Heart right ventricle (tissue), 16 donors: ENCODE measurements around the gene KIAA1671. TPM values are rescaled to one million over a fixed set of nuclear protein-coding genes. Genes with fewer than 3 reads are reported as not detected.

Source experiments
- ATAC-seq, 8 donors: fragments of 200-7000 bp; cut with Tn5 transposase; one replicate each; pipeline ENCODE4 v1.9.1; 2020; ENCODE audit warnings: mild to moderate bottlenecking in 8 of 8, moderate library complexity in 8 of 8, moderate number of reproducible peaks in 1 of 8
- DNase-seq, 2 donors: peaks; one replicate each; pipeline ENCODE4 v3.0.0-alpha.2; 2020
- H3K27ac ChIP-seq, 10 donors: fragments of 200-600 bp; sonication (generic) in 2 of 10; one replicate each; pipeline versions ENCODE4 v1.5.0 to v1.8.0; 2020 to 2022; ENCODE audit warnings: mild to moderate bottlenecking in 3 of 10
- H3K27me3 ChIP-seq, 7 donors: fragments of 200-600 bp; one replicate each; pipeline ENCODE4 v1.8.0; 2021 to 2022; ENCODE audit warnings: mild to moderate bottlenecking in 2 of 7
- H3K36me3 ChIP-seq, 9 donors: fragments of 200-600 bp; sonication (generic) in 1 of 9; one replicate each; pipeline versions ENCODE4 v1.5.0 to v1.8.0; 2020 to 2022; ENCODE audit warnings: mild to moderate bottlenecking in 2 of 9
- H3K4me1 ChIP-seq, 9 donors: fragments of 200-600 bp; sonication (generic) in 1 of 9; one replicate each; pipeline versions ENCODE4 v1.5.0 to v1.8.0; 2020 to 2022; ENCODE audit warnings: mild to moderate bottlenecking in 4 of 9
- H3K4me3 ChIP-seq, 10 donors: fragments of 200-600 bp; sonication (generic) in 2 of 10; one replicate each; pipeline versions ENCODE4 v1.5.0 to v1.8.0; 2020 to 2022; ENCODE audit warnings: mild to moderate bottlenecking in 7 of 10, moderate library complexity in 2 of 10
- H3K9me3 ChIP-seq, 11 donors: fragments of 200-600 bp in 10 of 11; sonication (generic) in 2 of 11; one replicate each; pipeline versions ENCODE4 v1.5.0 to v1.8.0; 2013 to 2022; ENCODE audit warnings: mild to moderate bottlenecking in 2 of 11, control low read depth in 1 of 11, moderate library complexity in 1 of 11
- WGBS, 2 donors: extraction: QIAGEN DNeasy Blood & Tissue Kit; methylation state at CpG; one replicate each; pipeline ENCODE4 v1.1.7; 2013; ENCODE audit warnings: inconsistent platforms in 1 of 2; 5-methylcytosine and 5-hydroxymethylcytosine counted together
- intact Hi-C, 10 donors: fragments of 100-400 bp; cut with DNase I; formaldehyde crosslinking; loops; one replicate each; pipeline versions ENCODE4 v1.11.1 to v1.14.2; 2022
- polyA plus RNA-seq, 2 donors: library from polyadenylated mRNA; stranded (reverse); fragments of 200-250 nt; gene quantifications; one replicate each; pipeline ENCODE4 v1.2.3, GENCODE V29; 2013
- total RNA-seq, 10 donors: library from RNA; stranded (reverse); fragmentation: NEBNext Ultra II Directional in 3 of 10; extraction: Animal tissue kit (Norgen Biotek cat#: 25700) in 3 of 10; gene quantifications; one replicate each; pipeline versions ENCODE4 v1.2.1 to v1.2.4, GENCODE V29; 2021 to 2023
- TF ChIP-seq, protein P1 (sequence below), 9 donors: fragments of 200-600 bp; sonication (generic) in 2 of 9; IDR thresholded peaks; one replicate each; pipeline versions ENCODE4 v1.5.0 to v1.8.0; 2021 to 2022; ENCODE audit warnings: antibody characterized with exemption in 9 of 9, mild to moderate bottlenecking in 5 of 9, moderate library complexity in 1 of 9
- donor health status: Arrhythmogenic right ventricular cardiomyopathy.
- donor health status: ischemic (EF 13 %, LVEDD 7.1; RV severe dilation, severe dysfunction).
- donor health status: healthy with polysubstance abuse.
- donor health status: DM: no; HTN: yes; CAD: no.
- donor health status: DM: no; HTN: no; CAD: no.
- donor health status: ischemic (EF 25% LVEDD 6.9; RV normal size, moderate dysfunction).
- donor health status: ischemic (EF 25% LVEDD 5.7; RV mildly dilated, moderate dysfunction).
- donor health status: healthy.
- donor health status: DM: yes; HTN: yes; CAD: no.
- donor health status: Ischemic cardiomyopathy.
- donor health status: ischemic (EF 35%, LVEDD 5.7; RV mildly dilated, moderate dysfunction).
- donor health status: nonischemic (EF 11% LVEDD 7.7; RV severe dilation, severe dysfunction).
- donor health status: DM: yes; HTN: yes; CAD: no.
- donor health status: PGD.
- donor health status: ischemic (EF 29% LVEDD 5.4; RV normal size, mild dysfunction).
- donor health status: nonischemic (EF 23%, LVEDD 6.1; RV moderate dilation, normal function).

Gene KIAA1671
- total and polyA plus RNA-seq, 12 donors, result 2.9 to 26.2 (median 13.7) TPM

DNA sequence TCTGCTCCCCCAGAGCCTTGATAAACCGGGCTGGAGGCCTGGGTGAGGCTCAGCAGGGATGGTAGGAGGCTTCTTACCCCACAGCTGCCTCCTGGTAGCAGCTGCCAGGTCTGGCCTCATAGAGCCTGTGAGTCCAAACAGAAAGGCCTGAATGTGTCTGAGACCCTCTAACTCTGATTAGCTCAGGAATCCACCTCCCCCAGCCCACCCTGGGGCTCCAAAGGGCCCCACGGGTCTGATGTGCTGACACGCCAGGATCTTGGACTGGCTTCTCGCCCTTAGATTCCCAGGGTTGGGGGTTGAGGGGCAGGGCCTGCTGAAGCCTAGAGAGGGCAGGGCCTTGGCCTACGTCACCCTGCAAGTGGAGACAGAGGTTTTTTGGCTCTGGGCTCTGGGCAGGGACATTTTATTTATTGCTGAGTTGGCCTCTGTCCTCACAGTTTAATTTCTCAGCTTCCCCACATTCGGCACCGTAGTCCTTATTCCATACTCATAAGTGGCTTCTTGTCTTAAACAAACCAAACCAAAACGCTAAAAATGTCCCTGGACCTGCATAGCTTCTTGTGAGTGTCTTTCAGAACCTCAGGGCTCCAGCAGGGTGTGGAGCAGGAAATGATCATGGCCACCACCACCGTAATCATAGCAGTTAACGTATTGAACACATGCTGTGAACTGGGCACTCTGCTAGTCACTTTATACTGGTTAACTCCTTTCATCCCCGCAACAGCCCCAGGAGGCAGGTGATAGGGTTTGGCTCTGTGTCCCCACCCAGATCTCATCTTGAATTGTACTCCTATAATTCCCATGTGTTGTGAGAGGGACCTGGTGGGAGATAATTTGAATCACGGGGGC is 25.1 kb downstream of the KIAA1671 start:
- WGBS, 2 donors, result 39 to 44% methylated on average over 12 of the region's 12 CpGs
- H3K4me3 ChIP-seq, result no peak overlapping the region
- no peaks in the 10 kb centered on the region for H3K36me3 ChIP-seq
- peak overlapping the region; percentile 51 to 92 (median 83) for H3K27ac ChIP-seq
- H3K4me1 ChIP-seq, result peaks cover 26 to 87% (median 49%) of the 10 kb centered on the region in 9 donors
- TF ChIP-seq, protein P1, sequence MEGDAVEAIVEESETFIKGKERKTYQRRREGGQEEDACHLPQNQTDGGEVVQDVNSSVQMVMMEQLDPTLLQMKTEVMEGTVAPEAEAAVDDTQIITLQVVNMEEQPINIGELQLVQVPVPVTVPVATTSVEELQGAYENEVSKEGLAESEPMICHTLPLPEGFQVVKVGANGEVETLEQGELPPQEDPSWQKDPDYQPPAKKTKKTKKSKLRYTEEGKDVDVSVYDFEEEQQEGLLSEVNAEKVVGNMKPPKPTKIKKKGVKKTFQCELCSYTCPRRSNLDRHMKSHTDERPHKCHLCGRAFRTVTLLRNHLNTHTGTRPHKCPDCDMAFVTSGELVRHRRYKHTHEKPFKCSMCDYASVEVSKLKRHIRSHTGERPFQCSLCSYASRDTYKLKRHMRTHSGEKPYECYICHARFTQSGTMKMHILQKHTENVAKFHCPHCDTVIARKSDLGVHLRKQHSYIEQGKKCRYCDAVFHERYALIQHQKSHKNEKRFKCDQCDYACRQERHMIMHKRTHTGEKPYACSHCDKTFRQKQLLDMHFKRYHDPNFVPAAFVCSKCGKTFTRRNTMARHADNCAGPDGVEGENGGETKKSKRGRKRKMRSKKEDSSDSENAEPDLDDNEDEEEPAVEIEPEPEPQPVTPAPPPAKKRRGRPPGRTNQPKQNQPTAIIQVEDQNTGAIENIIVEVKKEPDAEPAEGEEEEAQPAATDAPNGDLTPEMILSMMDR (IDR thresholded peaks at IDR 0.05), result no peak
- no peaks in the 10 kb centered on the region for H3K27me3 ChIP-seq
- DNase-seq, result peak; percentile 62 to 68
- intact Hi-C loops, result no loop called here
- no peaks in the 10 kb centered on the region for H3K9me3 ChIP-seq
- ATAC-seq, result peak; percentile 75 to 89 (median 84)

- Histone ChIP-seq H3K9me3 (no peaks in the 10 kb centered on the region), H3K36me3 (no peaks in the 10 kb centered on the region), H3K4me3 (no peak overlapping the region), H3K27me3 (no peaks in the 10 kb centered on the region), H3K4me1 (peaks cover 28 to 88% (median 55%) of the 10 kb centered on the region in 9 donors), H3K27ac (peak overlapping the region; percentile 51 to 92 (median 83))
- WGBS, 2 donors, result 88 to 91% methylated on average over 1 of the region's 1 CpG
- intact Hi-C loops, result no loop called here
- no peak for DNase-seq
- TF ChIP-seq, protein P1 (IDR thresholded peaks at IDR 0.05), result no peak
- no peak for ATAC-seq
Observed at GRCh38 chr22:24978308-24978707, 25.8 kb downstream of the KIAA1671 start.

- DNase-seq (no peak), ATAC-seq (no peak)
- Histone ChIP-seq H3K36me3 (no peaks in the 10 kb centered on the region), H3K9me3 (no peaks in the 10 kb centered on the region), H3K4me3 (no peak overlapping the region), H3K27ac (peak overlapping the region in 7 of 10 donors; percentile 5 to 79 (median 48)), H3K4me1 (peaks cover 23 to 93% (median 56%) of the 10 kb centered on the region in 9 donors), H3K27me3 (no peaks in the 10 kb centered on the region)
- WGBS, 2 donors, result 68 to 82% methylated on average over 5 of the region's 5 CpGs
- TF ChIP-seq, protein P1 (IDR thresholded peaks at IDR 0.05), result no peak
- intact Hi-C loops, result no loop called here
Observed at GRCh38 chr22:24981066-24981465, 28.6 kb downstream of the KIAA1671 start.

- no peak overlapping the region for H3K4me3 ChIP-seq
- no peaks in the 10 kb centered on the region for H3K27me3 ChIP-seq
- DNase-seq (no peak), ATAC-seq (no peak)
- 87 to 90% methylated on average over 6 of the region's 6 CpGs for WGBS, 2 donors
- TF ChIP-seq, protein P1 (IDR thresholded peaks at IDR 0.05), result no peak
- peak overlapping the region in 6 of 10 donors; percentile 5 to 79 (median 55) for H3K27ac ChIP-seq
- intact Hi-C loops, result no loop called here
- H3K9me3 ChIP-seq, result no peaks in the 10 kb centered on the region
- no peaks in the 10 kb centered on the region for H3K36me3 ChIP-seq
- H3K4me1 ChIP-seq, result peaks cover 18 to 91% (median 52%) of the 10 kb centered on the region in 9 donors
Observed at GRCh38 chr22:24981656-24982055, 29.1 kb downstream of the KIAA1671 start.
